ENCODE data around the gene ITGB5.

- TF ChIP-seq POLR2A (IDR thresholded peaks at IDR 0.05; ENCODE audit: extremely low read depth, insufficient read length) = no peak
- TF ChIP-seq, protein P1, sequence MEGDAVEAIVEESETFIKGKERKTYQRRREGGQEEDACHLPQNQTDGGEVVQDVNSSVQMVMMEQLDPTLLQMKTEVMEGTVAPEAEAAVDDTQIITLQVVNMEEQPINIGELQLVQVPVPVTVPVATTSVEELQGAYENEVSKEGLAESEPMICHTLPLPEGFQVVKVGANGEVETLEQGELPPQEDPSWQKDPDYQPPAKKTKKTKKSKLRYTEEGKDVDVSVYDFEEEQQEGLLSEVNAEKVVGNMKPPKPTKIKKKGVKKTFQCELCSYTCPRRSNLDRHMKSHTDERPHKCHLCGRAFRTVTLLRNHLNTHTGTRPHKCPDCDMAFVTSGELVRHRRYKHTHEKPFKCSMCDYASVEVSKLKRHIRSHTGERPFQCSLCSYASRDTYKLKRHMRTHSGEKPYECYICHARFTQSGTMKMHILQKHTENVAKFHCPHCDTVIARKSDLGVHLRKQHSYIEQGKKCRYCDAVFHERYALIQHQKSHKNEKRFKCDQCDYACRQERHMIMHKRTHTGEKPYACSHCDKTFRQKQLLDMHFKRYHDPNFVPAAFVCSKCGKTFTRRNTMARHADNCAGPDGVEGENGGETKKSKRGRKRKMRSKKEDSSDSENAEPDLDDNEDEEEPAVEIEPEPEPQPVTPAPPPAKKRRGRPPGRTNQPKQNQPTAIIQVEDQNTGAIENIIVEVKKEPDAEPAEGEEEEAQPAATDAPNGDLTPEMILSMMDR (IDR thresholded peaks at IDR 0.05; ENCODE audit: low read depth, low read length) = peak; percentile 86
- TF ChIP-seq, protein P2, sequence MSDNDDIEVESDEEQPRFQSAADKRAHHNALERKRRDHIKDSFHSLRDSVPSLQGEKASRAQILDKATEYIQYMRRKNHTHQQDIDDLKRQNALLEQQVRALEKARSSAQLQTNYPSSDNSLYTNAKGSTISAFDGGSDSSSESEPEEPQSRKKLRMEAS (IDR thresholded peaks at IDR 0.05; ENCODE audit: low read depth, low read length) = no peak
- no peak for TF ChIP-seq MYC (IDR thresholded peaks at IDR 0.05; ENCODE audit: low read depth, low read length)
Measured at GRCh38 chr3:124761250-124761796, 125.8 kb downstream of the ITGB5 start.
